ENCODE measurements around the gene LHB. TPM values are rescaled to one million over a fixed set of nuclear protein-coding genes. Genes with fewer than 3 reads are reported as not detected.
A peak's percentile ranks its signal among the peaks of the same experiment; 100 is the strongest.

Gene LHB
- total and polyA plus RNA-seq, 4 donors: 0.32 TPM; not detected in 3

- WGBS (ENCODE audit: insufficient coverage): 1% methylated on average over 7 of the region's 13 CpGs
- H3K4me1 ChIP-seq (ENCODE audit: control insufficient read depth, insufficient read depth, low read length): peaks cover 35% of the 10 kb centered on the region
- peak overlapping the region; percentile 98 for H3K27ac ChIP-seq (ENCODE audit: low read depth, low read length)
These were observed 22.9 kb downstream of the LHB start for GRCh38 chr19:48994035-48994386.

DNA sequence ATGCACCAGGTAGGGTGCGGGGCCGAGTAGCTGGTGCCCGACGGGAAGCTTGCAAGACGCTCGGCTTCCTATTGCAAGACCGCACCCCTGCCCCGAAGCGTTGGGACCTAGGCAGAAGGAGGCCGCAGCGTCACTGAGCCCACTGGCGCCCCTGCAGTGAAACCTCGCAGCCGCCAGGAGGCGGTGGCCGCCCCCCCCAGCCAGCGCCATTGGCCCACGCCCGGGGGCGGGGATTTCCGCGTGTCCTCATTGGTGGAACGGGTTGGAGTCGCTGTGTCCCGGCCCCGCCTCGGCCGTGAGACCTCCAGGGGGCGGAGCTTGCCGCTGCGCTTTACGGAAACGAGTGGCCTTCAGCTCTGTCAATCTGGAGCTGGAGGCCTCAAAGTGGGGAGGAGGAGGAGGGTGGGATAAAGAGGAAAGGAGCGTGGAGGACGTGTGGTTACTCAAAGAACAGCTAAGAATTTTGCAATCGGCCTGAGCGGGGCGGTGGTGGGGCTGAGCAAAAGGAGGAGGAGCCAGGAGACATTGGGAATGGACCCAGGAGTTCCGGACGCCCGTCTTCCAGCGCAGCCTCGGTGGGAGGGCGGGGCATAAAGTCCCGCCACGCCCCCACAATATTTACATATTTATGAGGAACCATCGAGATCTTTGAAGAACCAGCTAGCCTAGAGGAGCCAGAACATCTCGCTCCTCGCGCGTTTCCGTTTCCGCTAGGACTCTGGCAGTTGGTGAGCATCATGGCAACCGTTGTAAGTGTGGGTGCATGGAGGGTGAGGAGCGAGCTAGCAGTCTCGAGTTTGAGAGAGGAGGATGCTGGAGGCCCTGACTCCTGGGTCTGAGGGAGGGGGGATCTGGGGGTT lies 23.5 kb downstream of the LHB start, which contains the start of the genes GYS1 and RUVBL2:
Gene GYS1 (minus strand): TSS at position 135 of the 860 bp plus-strand sequence. CDS start 197 bp downstream, outside the sequence.
Gene RUVBL2 (plus strand): TSS at position 713 of the 860 bp plus-strand sequence. CDS start 25 bp downstream, at position 738.
- Histone ChIP-seq H3K27me3 (ENCODE audit: control insufficient read depth, insufficient read depth, low read length) (no peaks in the 10 kb centered on the region), H3K27ac (ENCODE audit: low read depth, low read length) (peak within 1 kb of the TSS; percentile 98), H3K36me3 (ENCODE audit: control insufficient read depth, insufficient read depth, low read length) (peaks cover 31% of the 10 kb centered on the region), H3K4me3 (ENCODE audit: low read depth, low read length) (peak within 1 kb of the TSS; percentile 90), H3K4me1 (ENCODE audit: control insufficient read depth, insufficient read depth, low read length) (peaks cover 35% of the 10 kb centered on the region), H3K9me3 (ENCODE audit: control insufficient read depth, insufficient read depth, low read length) (no peaks in the 10 kb centered on the region)
- WGBS (ENCODE audit: insufficient coverage): under 1% methylated on average over 51 of the region's 56 CpGs
- DNase-seq (ENCODE audit: low read depth in 4 of 6, low spot score in 6 of 6): peak; percentile 99 to 100 (median 100)

More at GRCh38 chr19:48994035-48994386, 22.9 kb downstream of the LHB start:
- Histone ChIP-seq H3K4me3 (ENCODE audit: low read depth, low read length) (peak overlapping the region; percentile 90), H3K36me3 (ENCODE audit: control insufficient read depth, insufficient read depth, low read length) (peaks cover 26% of the 10 kb centered on the region), H3K9me3 (ENCODE audit: control insufficient read depth, insufficient read depth, low read length) (no peaks in the 10 kb centered on the region), H3K27me3 (ENCODE audit: control insufficient read depth, insufficient read depth, low read length) (no peaks in the 10 kb centered on the region)
- DNase-seq (ENCODE audit: low read depth in 4 of 6, low spot score in 6 of 6): no peak

- WGBS (ENCODE audit: insufficient coverage): under 1% methylated on average over 20 of the region's 20 CpGs
These were observed 24.2 kb downstream of the LHB start for GRCh38 chr19:48992581-48993174.

DNA sequence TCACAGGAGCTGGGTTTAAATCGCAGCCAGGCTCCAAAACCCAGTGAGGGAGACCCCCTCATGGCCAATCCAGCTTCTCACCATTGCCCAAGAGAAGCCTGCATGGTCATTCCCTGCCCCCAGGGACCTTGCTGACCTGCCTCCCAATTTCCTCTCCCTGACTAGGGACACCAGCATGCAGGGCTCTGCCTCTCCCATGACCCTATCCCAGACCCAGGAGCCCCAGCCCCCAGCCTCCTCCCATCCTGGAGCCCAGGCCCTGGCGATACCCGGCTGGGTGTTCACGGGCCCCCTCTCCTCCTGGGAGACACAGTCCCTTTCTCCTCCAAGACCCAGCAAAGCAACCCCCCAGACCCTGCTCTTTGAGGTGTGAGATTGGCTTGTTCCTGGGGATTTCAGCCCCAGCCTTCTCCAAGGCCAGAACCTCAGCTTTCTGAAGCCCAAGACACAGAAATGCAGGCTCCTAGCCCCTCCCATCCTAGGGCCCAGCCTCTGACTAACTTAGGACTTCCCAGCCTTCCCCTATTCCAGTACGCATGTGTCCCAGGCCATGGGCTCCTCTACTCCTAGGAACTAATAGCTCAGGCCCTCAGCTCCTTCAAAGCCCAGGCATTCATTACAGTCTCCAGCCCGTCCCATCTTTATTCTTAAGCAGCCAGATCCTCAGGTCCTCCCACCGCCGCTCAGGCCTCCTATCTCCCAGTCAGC lies 24.9 kb downstream of the LHB start:
- WGBS (ENCODE audit: insufficient coverage): 25% methylated on average over 5 of the region's 8 CpGs
- peak overlapping the region; percentile 90 for H3K4me3 ChIP-seq (ENCODE audit: low read depth, low read length)
- H3K4me1 ChIP-seq (ENCODE audit: control insufficient read depth, insufficient read depth, low read length): peaks cover 35% of the 10 kb centered on the region
- no peaks in the 10 kb centered on the region for H3K27me3 ChIP-seq (ENCODE audit: control insufficient read depth, insufficient read depth, low read length)
- peak overlapping the region; percentile 97 for H3K27ac ChIP-seq (ENCODE audit: low read depth, low read length)
- DNase-seq (ENCODE audit: low read depth in 4 of 6, low spot score in 6 of 6): peak in 2 of 6 donors; percentile 38 to 57
- peaks cover 43% of the 10 kb centered on the region for H3K36me3 ChIP-seq (ENCODE audit: control insufficient read depth, insufficient read depth, low read length)
- no peaks in the 10 kb centered on the region for H3K9me3 ChIP-seq (ENCODE audit: control insufficient read depth, insufficient read depth, low read length)

More at GRCh38 chr19:48992581-48993174, 24.2 kb downstream of the LHB start:
- Histone ChIP-seq H3K27me3 (ENCODE audit: control insufficient read depth, insufficient read depth, low read length) (no peaks in the 10 kb centered on the region), H3K4me3 (ENCODE audit: low read depth, low read length) (peak overlapping the region; percentile 90), H3K9me3 (ENCODE audit: control insufficient read depth, insufficient read depth, low read length) (no peaks in the 10 kb centered on the region), H3K4me1 (ENCODE audit: control insufficient read depth, insufficient read depth, low read length) (peaks cover 35% of the 10 kb centered on the region), H3K27ac (ENCODE audit: low read depth, low read length) (peak overlapping the region; percentile 97), H3K36me3 (ENCODE audit: control insufficient read depth, insufficient read depth, low read length) (peaks cover 38% of the 10 kb centered on the region)
- DNase-seq (ENCODE audit: low read depth in 4 of 6, low spot score in 6 of 6): no peak

- no peak for DNase-seq (ENCODE audit: low read depth in 4 of 6, low spot score in 6 of 6)
- Histone ChIP-seq H3K9me3 (ENCODE audit: control insufficient read depth, insufficient read depth, low read length) (no peaks in the 10 kb centered on the region), H3K27me3 (ENCODE audit: control insufficient read depth, insufficient read depth, low read length) (no peaks in the 10 kb centered on the region), H3K36me3 (ENCODE audit: control insufficient read depth, insufficient read depth, low read length) (peaks cover 50% of the 10 kb centered on the region), H3K27ac (ENCODE audit: low read depth, low read length) (peak overlapping the region; percentile 97), H3K4me1 (ENCODE audit: control insufficient read depth, insufficient read depth, low read length) (peaks cover 35% of the 10 kb centered on the region), H3K4me3 (ENCODE audit: low read depth, low read length) (no peak overlapping the region)
- 90% methylated on average over 22 of the region's 22 CpGs for WGBS (ENCODE audit: insufficient coverage)
These were observed 25.8 kb downstream of the LHB start for GRCh38 chr19:48991011-48991609.

- peaks cover 35% of the 10 kb centered on the region for H3K4me1 ChIP-seq (ENCODE audit: control insufficient read depth, insufficient read depth, low read length)
- H3K9me3 ChIP-seq (ENCODE audit: control insufficient read depth, insufficient read depth, low read length): no peaks in the 10 kb centered on the region
- no peak overlapping the region for H3K4me3 ChIP-seq (ENCODE audit: low read depth, low read length)
- DNase-seq (ENCODE audit: low read depth in 4 of 6, low spot score in 6 of 6): no peak
- H3K27ac ChIP-seq (ENCODE audit: low read depth, low read length): no peak overlapping the region
- WGBS (ENCODE audit: insufficient coverage): 84% methylated on average over 4 of the region's 4 CpGs
- no peaks in the 10 kb centered on the region for H3K27me3 ChIP-seq (ENCODE audit: control insufficient read depth, insufficient read depth, low read length)
- H3K36me3 ChIP-seq (ENCODE audit: control insufficient read depth, insufficient read depth, low read length): peaks cover 57% of the 10 kb centered on the region
These were observed 26.5 kb downstream of the LHB start for GRCh38 chr19:48990400-48990799.

- Histone ChIP-seq H3K36me3 (ENCODE audit: control insufficient read depth, insufficient read depth, low read length) (peaks cover 63% of the 10 kb centered on the region), H3K9me3 (ENCODE audit: control insufficient read depth, insufficient read depth, low read length) (no peaks in the 10 kb centered on the region), H3K27me3 (ENCODE audit: control insufficient read depth, insufficient read depth, low read length) (no peaks in the 10 kb centered on the region), H3K4me3 (ENCODE audit: low read depth, low read length) (no peak overlapping the region), H3K27ac (ENCODE audit: low read depth, low read length) (no peak overlapping the region), H3K4me1 (ENCODE audit: control insufficient read depth, insufficient read depth, low read length) (peaks cover 34% of the 10 kb centered on the region)
- no peak for DNase-seq (ENCODE audit: low read depth in 4 of 6, low spot score in 6 of 6)
- 87% methylated on average over 11 of the region's 17 CpGs for WGBS (ENCODE audit: insufficient coverage)
These were observed 27.1 kb downstream of the LHB start for GRCh38 chr19:48989701-48990291.

DNA sequence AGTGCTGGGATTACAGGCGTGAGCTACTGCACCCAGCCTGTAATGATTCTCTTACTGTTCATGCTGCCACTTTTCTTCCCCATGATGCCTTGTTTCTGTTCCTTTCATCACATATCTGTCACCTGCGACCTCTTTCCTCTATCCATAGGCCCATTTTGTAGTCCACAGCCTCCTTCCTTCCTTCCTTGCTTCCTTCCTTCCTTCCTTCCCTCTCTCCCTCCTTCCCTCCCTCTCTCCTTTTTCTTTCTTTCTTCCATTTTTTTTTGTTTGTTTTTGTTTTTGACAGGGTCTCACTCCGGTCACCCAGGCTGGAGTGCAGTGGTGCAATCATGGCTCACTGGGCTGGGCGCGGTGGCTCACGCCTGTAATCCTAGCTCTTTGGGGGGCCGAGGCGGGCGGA lies 28.0 kb downstream of the LHB start:
- Histone ChIP-seq H3K36me3 (ENCODE audit: control insufficient read depth, insufficient read depth, low read length) (peaks cover 71% of the 10 kb centered on the region), H3K9me3 (ENCODE audit: control insufficient read depth, insufficient read depth, low read length) (no peaks in the 10 kb centered on the region), H3K4me1 (ENCODE audit: control insufficient read depth, insufficient read depth, low read length) (peaks cover 25% of the 10 kb centered on the region), H3K27ac (ENCODE audit: low read depth, low read length) (no peak overlapping the region), H3K4me3 (ENCODE audit: low read depth, low read length) (no peak overlapping the region), H3K27me3 (ENCODE audit: control insufficient read depth, insufficient read depth, low read length) (no peaks in the 10 kb centered on the region)
- no peak for DNase-seq (ENCODE audit: low read depth in 4 of 6, low spot score in 6 of 6)
- 98% methylated on average over 6 of the region's 9 CpGs for WGBS (ENCODE audit: insufficient coverage)

GRCh38 chr19:48988286-48988685 lies 28.6 kb downstream of the LHB start:
- H3K9me3 ChIP-seq (ENCODE audit: control insufficient read depth, insufficient read depth, low read length): no peaks in the 10 kb centered on the region
- no peak for DNase-seq (ENCODE audit: low read depth in 4 of 6, low spot score in 6 of 6)
- H3K36me3 ChIP-seq (ENCODE audit: control insufficient read depth, insufficient read depth, low read length): peaks cover 72% of the 10 kb centered on the region
- 91% methylated on average over 4 of the region's 7 CpGs for WGBS (ENCODE audit: insufficient coverage)
- peaks cover 25% of the 10 kb centered on the region for H3K4me1 ChIP-seq (ENCODE audit: control insufficient read depth, insufficient read depth, low read length)
- no peak overlapping the region for H3K27ac ChIP-seq (ENCODE audit: low read depth, low read length)
- H3K27me3 ChIP-seq (ENCODE audit: control insufficient read depth, insufficient read depth, low read length): no peaks in the 10 kb centered on the region
- no peak overlapping the region for H3K4me3 ChIP-seq (ENCODE audit: low read depth, low read length)

Measured in spinal cord (tissue), 10 donors.